WI38 (cell line): ENCODE measurements around the gene ORMDL2.

Experiments used
- H3K4me3 ChIP-seq: 2 replicates; pipeline ENCODE4 v1.5.1; 2011; ENCODE audit warnings: low read depth, mild to moderate bottlenecking, control low read depth, low read length
- CTCF ChIP-seq: IDR thresholded peaks from 2 replicates; pipeline ENCODE4 v1.5.1; 2012; ENCODE audit warnings: low read depth, mild to moderate bottlenecking, control low read depth, low read length

Gene ORMDL2

GRCh38 chr12:55845785-55846496 is 28.1 kb downstream of the ORMDL2 start:
- no peak overlapping the region for H3K4me3 ChIP-seq
- no peak for TF ChIP-seq CTCF

GRCh38 chr12:55847033-55847432 is 29.2 kb downstream of the ORMDL2 start:
- H3K4me3 ChIP-seq: no peak overlapping the region
- no peak for TF ChIP-seq CTCF

GRCh38 chr12:55847603-55848291 is 29.9 kb downstream of the ORMDL2 start:
- H3K4me3 ChIP-seq: peak overlapping the region; percentile 33
- no peak for TF ChIP-seq CTCF

GRCh38 chr12:55849616-55850343 is 31.9 kb downstream of the ORMDL2 start:
- no peak for TF ChIP-seq CTCF
- H3K4me3 ChIP-seq: no peak overlapping the region

- H3K4me3 ChIP-seq: no peak overlapping the region
- TF ChIP-seq CTCF: no peak
These were observed 32.6 kb downstream of the ORMDL2 start for GRCh38 chr12:55850401-55850800.

GRCh38 chr12:55850893-55851292 is 33.1 kb downstream of the ORMDL2 start:
- no peak overlapping the region for H3K4me3 ChIP-seq
- no peak for TF ChIP-seq CTCF

GRCh38 chr12:55852740-55853139 is 34.9 kb downstream of the ORMDL2 start:
- TF ChIP-seq CTCF: no peak

More at GRCh38 chr12:55852740-55853139, 34.9 kb downstream of the ORMDL2 start:
- no peak overlapping the region for H3K4me3 ChIP-seq
